ENCODE results near the gene LYPLA2. TPM values are rescaled to one million over a fixed set of nuclear protein-coding genes. Genes with fewer than 3 reads are reported as not detected.
A peak's percentile ranks its signal among the peaks of the same experiment; 100 is the strongest.
"Not testable (repeated sequence)": the region's sequence is repeated elsewhere in the genome, so short reads cannot be mapped to it uniquely, and the experiment has no call there.

LYPLA2 gene
- total RNA-seq, 1 experiment from 2014 or later = 66.8 TPM

GRCh38 chr1:23801876-23802275, 10.9 kb downstream of the LYPLA2 start:
- Histone ChIP-seq H3K9me3 (replicated peaks) (no peaks in the 10 kb centered on the region), H3K36me3 (peaks cover 7% of the 10 kb centered on the region; the same call in 1 of the 2 replicates), H3K27me3 (no peaks in the 10 kb centered on the region; the same call in 1 of the 2 replicates), H3K4me1 (peaks cover 8% of the 10 kb centered on the region), H3K27ac (no peak overlapping the region), H3K4me3 (no peak overlapping the region)
- DNase-seq = no peak

GRCh38 chr1:23802809-23803342, 11.9 kb downstream of the LYPLA2 start:
- H3K9me3 ChIP-seq (replicated peaks); H3K36me3 ChIP-seq; H3K4me1 ChIP-seq; H3K27me3 ChIP-seq; DNase-seq; H3K27ac ChIP-seq; H3K4me3 ChIP-seq: not testable (repeated sequence)

- Histone ChIP-seq H3K9me3 (replicated peaks) (no peaks in the 10 kb centered on the region), H3K4me3 (no peak overlapping the region), H3K4me1 (peaks cover 8% of the 10 kb centered on the region), H3K27ac (no peak overlapping the region), H3K27me3 (no peaks in the 10 kb centered on the region; the same call in 1 of the 2 replicates), H3K36me3 (no peaks in the 10 kb centered on the region)
- no peak for DNase-seq
These were observed 12.7 kb downstream of the LYPLA2 start for GRCh38 chr1:23803674-23804073.

DNA sequence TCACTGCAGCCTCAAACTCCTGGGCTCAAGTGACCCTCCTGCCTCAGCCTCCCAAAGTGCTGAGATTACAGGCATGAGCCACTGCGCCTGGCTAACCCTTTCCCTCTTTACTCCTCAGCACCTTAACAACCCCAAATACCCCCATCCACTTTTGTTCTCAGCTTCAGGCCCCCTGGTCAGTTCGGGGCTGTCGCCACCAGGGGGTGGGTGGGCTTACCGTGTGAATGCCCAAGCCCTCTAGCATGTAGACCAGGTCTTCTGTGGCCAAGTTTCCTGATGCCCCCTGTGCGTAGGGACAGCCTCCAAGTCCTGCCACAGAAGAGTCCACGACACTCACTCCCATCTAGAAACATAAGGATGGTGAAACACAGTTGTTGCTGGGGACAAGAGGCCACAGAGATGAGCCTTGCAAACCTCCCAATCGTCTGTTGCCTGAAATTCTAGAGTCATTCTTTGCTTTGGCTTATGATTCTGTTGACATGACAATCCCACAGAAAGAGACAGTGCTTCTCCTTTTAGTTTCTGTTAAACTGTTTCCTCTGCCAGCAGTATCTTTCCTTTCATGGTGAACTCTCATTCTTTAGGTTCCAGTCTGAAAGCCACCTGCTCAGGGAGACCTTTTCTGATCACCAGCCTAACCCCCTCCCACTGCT, 13.4 kb downstream of the LYPLA2 start:
- H3K27me3 ChIP-seq = no peaks in the 10 kb centered on the region; the same call in 1 of the 2 replicates
- no peaks in the 10 kb centered on the region for H3K36me3 ChIP-seq
- no peak overlapping the region for H3K27ac ChIP-seq
- no peak overlapping the region for H3K4me3 ChIP-seq
- H3K9me3 ChIP-seq (replicated peaks) = no peaks in the 10 kb centered on the region
- H3K4me1 ChIP-seq = peaks cover 5% of the 10 kb centered on the region
- no peak for DNase-seq

DNA sequence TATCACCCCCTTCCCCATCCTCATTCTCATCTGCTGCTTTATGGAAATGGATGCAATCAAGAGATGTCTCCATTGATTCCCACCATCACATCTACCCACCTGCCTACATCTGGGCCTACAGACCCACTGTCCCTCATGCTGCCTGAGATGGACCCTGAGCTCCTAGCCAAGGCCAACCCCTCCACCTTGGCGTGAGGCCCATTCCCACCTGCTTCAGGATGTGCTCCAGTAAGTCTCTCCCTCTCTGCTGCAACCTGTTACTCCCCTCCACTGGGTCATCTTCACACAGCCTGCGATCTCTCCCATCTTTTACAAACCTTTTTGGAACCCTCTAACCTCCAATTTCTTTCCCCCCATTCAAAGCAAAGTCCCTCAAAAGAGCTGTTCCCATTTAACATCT, 14.1 kb downstream of the LYPLA2 start:
- DNase-seq = no peak

DNA sequence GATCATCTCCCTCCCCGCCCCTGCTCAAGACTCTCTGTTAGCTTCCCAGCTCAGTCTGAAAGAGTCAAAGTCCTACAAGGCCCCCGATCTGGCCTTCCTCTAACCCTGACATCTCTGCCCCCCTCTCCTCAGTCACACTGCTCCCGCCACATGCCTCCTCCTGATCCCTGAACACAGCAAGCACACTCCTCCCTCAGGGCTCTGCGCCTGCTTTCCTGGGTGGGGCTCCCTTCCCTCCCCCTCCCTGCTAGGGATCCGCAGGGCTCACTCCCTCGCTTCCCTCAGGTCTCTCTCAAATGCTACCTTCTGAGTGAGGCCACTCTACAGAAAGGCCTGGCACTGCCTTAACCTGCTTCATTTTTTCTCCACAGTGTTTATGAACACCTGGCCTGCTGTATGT, 15.3 kb downstream of the LYPLA2 start:
- Histone ChIP-seq H3K27ac (no peak overlapping the region), H3K9me3 (replicated peaks) (no peaks in the 10 kb centered on the region), H3K4me3 (no peak overlapping the region), H3K36me3 (no peaks in the 10 kb centered on the region), H3K27me3 (no peaks in the 10 kb centered on the region; the same call in 1 of the 2 replicates), H3K4me1 (no peaks in the 10 kb centered on the region)
- no peak for DNase-seq

More for the DNA sequence above, 14.1 kb downstream of the LYPLA2 start:
- H3K4me3 ChIP-seq = no peak overlapping the region
- H3K36me3 ChIP-seq = no peaks in the 10 kb centered on the region
- H3K27me3 ChIP-seq = no peaks in the 10 kb centered on the region; the same call in 1 of the 2 replicates
- no peaks in the 10 kb centered on the region for H3K9me3 ChIP-seq (replicated peaks)
- H3K4me1 ChIP-seq = no peaks in the 10 kb centered on the region
- H3K27ac ChIP-seq = no peak overlapping the region

GRCh38 chr1:23807453-23807852, 16.5 kb downstream of the LYPLA2 start:
- Histone ChIP-seq H3K36me3 (no peaks in the 10 kb centered on the region), H3K4me3 (no peak overlapping the region), H3K27ac (no peak overlapping the region), H3K4me1 (no peaks in the 10 kb centered on the region), H3K9me3 (replicated peaks) (no peaks in the 10 kb centered on the region), H3K27me3 (no peaks in the 10 kb centered on the region)
- DNase-seq = no peak

DNA sequence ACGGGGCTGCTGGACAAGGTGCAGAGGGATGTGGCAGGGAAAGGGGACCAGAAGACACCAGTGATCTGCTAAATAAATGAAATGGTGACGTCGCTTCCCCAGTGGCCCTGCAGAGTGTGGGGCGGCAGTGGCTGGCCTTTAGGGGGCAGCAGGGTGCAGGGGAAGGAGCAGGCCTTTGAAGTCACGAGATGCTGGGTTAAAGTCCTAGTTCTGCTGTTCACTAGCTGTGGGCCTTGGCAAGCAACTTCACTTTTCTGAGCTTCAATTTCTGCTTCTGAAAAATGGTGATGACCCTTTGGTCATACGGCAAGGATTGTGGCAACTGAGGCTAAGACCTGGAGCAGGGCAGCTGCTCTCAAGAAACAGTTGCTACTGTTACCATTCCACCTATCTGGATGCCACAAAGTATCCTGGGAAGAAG, 18.8 kb downstream of the LYPLA2 start:
- Histone ChIP-seq H3K4me3 (no peak overlapping the region), H3K4me1 (no peaks in the 10 kb centered on the region), H3K27me3 (no peaks in the 10 kb centered on the region), H3K9me3 (replicated peaks) (no peaks in the 10 kb centered on the region), H3K27ac (no peak overlapping the region), H3K36me3 (no peaks in the 10 kb centered on the region)
- peak; percentile 82 to 85 for DNase-seq

- no peaks in the 10 kb centered on the region for H3K36me3 ChIP-seq
- no peak overlapping the region for H3K27ac ChIP-seq
- no peaks in the 10 kb centered on the region for H3K4me1 ChIP-seq
- no peaks in the 10 kb centered on the region for H3K27me3 ChIP-seq
- no peak overlapping the region for H3K4me3 ChIP-seq
- DNase-seq = peak in 1 of 2 experiments; percentile 55
- H3K9me3 ChIP-seq (replicated peaks) = no peaks in the 10 kb centered on the region
These were observed 20.0 kb downstream of the LYPLA2 start for GRCh38 chr1:23810818-23811540.

- no peak for DNase-seq
- H3K4me3 ChIP-seq = no peak overlapping the region
- H3K36me3 ChIP-seq = no peaks in the 10 kb centered on the region
- no peak overlapping the region for H3K27ac ChIP-seq
- H3K27me3 ChIP-seq = no peaks in the 10 kb centered on the region
- no peaks in the 10 kb centered on the region for H3K4me1 ChIP-seq
- no peaks in the 10 kb centered on the region for H3K9me3 ChIP-seq (replicated peaks)
These were observed 23.1 kb downstream of the LYPLA2 start for GRCh38 chr1:23814016-23814415.

DNA sequence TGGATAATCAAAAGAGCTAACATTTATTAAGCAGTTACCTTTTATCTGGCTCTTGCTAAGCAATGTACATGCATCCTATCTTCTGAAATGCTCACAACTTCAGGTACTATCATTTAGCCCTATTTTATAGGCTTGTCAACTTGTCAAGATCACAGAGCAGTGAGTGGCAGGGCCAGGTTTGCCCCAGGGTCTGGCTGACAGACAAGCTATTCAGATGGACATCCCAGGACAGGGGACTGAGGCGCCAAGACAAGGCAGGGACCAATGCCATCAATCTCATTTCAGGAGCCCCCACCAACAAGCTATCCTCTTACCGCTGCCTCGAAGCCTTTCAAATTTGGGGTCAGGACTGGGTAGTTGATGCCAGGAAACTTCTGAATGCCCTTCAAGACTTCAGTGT, 25.4 kb downstream of the LYPLA2 start:
- Histone ChIP-seq H3K27me3 (no peaks in the 10 kb centered on the region), H3K36me3 (no peaks in the 10 kb centered on the region), H3K4me3 (no peak overlapping the region), H3K27ac (no peak overlapping the region), H3K4me1 (no peaks in the 10 kb centered on the region), H3K9me3 (replicated peaks) (no peaks in the 10 kb centered on the region)
- no peak for DNase-seq

DNA sequence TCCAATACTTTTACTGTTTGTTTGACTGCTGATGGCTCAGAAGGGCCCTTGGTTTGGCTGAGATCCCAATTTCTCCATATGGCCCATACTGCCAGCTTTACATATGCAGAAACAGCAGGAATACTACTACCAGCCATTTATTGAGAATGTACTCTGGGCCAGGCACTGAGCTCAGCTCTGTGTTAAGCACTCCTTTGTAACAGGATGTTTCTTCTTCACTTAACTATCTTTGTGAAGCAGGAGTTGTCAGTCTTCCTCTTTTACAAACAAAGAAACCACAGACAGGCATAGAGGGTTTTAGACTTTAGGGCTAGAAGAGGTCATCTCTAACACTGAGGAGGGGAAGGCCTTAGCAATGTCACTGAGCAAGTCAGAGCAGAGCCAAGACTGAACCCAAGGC, 26.0 kb downstream of the LYPLA2 start:
- no peak overlapping the region for H3K27ac ChIP-seq
- no peak for DNase-seq
- H3K4me1 ChIP-seq = no peaks in the 10 kb centered on the region
- no peaks in the 10 kb centered on the region for H3K27me3 ChIP-seq
- no peaks in the 10 kb centered on the region for H3K36me3 ChIP-seq
- H3K4me3 ChIP-seq = no peak overlapping the region
- H3K9me3 ChIP-seq (replicated peaks) = no peaks in the 10 kb centered on the region

DNA sequence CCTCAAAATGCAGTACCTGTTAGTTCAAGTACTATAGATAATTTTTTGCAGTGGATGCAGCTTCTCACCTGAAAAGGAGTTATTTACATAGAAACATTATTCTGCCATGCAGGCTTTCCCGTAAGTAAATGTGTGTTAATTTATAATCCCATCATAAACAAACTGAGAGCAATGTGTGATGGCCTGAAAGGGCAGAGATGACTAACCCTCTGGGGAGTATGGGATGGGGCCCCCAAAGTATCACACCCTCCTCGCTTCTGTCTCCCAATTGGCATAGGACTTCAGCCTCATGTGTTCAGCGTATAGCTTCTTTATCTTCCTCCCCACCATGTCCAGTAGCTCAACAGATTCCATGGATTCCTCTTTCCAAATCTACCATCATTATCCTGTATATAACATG, 26.7 kb downstream of the LYPLA2 start:
- no peak for DNase-seq
- Histone ChIP-seq H3K27me3 (no peaks in the 10 kb centered on the region), H3K36me3 (no peaks in the 10 kb centered on the region), H3K9me3 (replicated peaks) (no peaks in the 10 kb centered on the region), H3K4me3 (no peak overlapping the region), H3K27ac (no peak overlapping the region), H3K4me1 (no peaks in the 10 kb centered on the region)

GRCh38 chr1:23823767-23824166, 32.8 kb downstream of the LYPLA2 start:
- no peak for DNase-seq
- Histone ChIP-seq H3K4me1 (no peaks in the 10 kb centered on the region), H3K36me3 (no peaks in the 10 kb centered on the region), H3K4me3 (no peak overlapping the region), H3K27me3 (no peaks in the 10 kb centered on the region), H3K27ac (no peak overlapping the region), H3K9me3 (replicated peaks) (no peaks in the 10 kb centered on the region)

DNA sequence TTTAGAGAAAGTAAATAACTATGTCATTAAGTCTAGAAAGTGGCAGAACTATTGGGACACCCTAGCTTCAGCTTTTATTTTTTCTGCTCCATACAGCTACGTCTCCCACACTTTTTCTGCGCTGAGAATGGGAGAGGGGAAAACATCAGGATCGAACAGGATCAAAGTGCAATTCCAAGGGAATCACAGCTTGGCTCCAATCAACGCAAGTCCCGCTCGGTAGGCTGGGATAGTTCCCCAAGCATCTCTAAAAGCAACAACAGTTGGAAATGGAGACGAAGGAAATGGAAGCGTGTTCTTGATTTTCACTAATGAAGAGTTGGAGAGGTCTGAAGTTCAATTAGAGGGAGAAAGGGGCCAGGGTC, 33.7 kb downstream of the LYPLA2 start:
- no peaks in the 10 kb centered on the region for H3K27me3 ChIP-seq
- DNase-seq = no peak
- peak overlapping the region; percentile 80 for H3K27ac ChIP-seq
- no peaks in the 10 kb centered on the region for H3K9me3 ChIP-seq (replicated peaks)
- no peaks in the 10 kb centered on the region for H3K36me3 ChIP-seq
- no peaks in the 10 kb centered on the region for H3K4me1 ChIP-seq
- H3K4me3 ChIP-seq = peak overlapping the region; percentile 92
